ENCODE results near the gene N4BP2L1. TPM values are rescaled to one million over a fixed set of nuclear protein-coding genes. Genes with fewer than 3 reads are reported as not detected.

Gene N4BP2L1
- total and polyA plus RNA-seq, 2 of the 8 experiments (the other 6 are each of a cell fraction or from before 2014, with no cell fraction given), result 1.3 to 3.1 TPM

- TF ChIP-seq HDAC2 (IDR thresholded peaks at IDR 0.05; ENCODE audit: borderline replicate concordance in 1 of 2, low read depth in 2 of 2, low read length in 2 of 2) (no peak), EGR1 (IDR thresholded peaks at IDR 0.05; ENCODE audit: borderline replicate concordance, low read depth, low read length) (no peak), EZH2 (IDR thresholded peaks at IDR 0.05; ENCODE audit: low read depth, low read length, severe bottlenecking) (no peak)
These were observed 1.5 kb downstream of the N4BP2L1 start (continued) for GRCh38 chr13:32426191-32426989.

Data from H1 (cell line).